ENCODE results near the gene OSBPL2.

The OSBPL2 gene

GRCh38 chr20:62262064-62262463 is 23.7 kb downstream of the OSBPL2 start:
- DNase-seq = no peak

DNA sequence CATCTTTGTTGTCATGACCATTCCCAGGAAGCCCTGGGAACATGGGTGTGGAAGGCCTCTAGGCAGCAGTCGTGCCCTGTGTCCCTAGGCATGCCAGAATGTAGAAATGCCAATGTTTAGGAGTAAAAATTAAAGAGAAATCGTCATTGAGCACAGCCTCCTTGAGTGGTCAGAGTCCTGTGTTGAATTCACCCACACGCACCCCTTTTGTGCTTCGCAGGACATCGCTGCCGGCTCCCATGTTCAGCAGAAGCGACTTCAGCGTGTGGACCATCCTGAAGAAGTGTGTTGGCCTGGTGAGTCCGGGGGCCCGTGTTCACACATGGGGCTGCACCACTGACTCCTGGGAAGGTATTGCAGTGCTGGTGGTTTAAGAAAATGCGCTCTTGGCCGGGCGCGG is 25.1 kb downstream of the OSBPL2 start:
- no peak for DNase-seq

DNA sequence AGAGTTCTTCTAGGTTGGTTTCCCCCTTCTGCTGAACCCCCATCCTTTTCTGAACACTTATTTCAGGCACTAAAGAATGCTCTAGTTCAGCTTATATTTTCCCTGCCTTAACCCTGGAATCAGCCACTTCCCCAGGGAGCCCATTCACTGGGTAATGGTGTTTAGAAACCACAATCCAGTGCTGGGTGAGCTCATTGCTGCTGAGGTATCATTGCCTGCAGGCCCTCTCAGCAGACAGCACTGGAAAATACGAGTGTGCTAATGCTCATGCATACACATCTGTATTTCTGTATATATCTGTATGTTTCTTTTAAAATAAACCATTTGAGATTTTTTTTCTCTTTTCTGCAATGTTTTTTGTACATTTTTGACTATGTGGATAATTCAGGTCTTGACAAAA is 27.0 kb downstream of the OSBPL2 start:
- no peak for DNase-seq

DNA sequence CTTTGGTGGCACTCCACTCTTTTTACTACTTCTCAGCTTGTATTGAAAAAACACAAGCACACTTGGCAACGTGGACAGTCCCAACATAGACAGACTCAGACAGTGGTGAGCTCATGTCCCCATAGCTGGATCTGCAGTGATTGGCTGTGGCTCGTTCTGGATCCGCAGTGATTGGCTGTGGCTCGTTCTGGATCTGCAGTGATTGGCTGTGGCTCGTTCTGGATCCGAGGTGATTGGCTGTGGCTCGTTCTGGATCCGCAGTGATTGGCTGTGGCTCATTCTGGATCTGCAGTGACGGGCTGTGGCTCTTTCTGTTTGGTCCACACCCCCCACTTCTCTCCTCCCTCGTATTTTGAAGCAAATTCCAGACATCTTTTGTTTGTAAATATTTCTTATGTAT is 28.0 kb downstream of the OSBPL2 start:
- no peak for DNase-seq

- DNase-seq = no peak
These were observed 28.5 kb downstream of the OSBPL2 start for GRCh38 chr20:62266851-62267250.

- no peak for DNase-seq
These were observed 29.2 kb downstream of the OSBPL2 start for GRCh38 chr20:62267543-62267942.

DNA sequence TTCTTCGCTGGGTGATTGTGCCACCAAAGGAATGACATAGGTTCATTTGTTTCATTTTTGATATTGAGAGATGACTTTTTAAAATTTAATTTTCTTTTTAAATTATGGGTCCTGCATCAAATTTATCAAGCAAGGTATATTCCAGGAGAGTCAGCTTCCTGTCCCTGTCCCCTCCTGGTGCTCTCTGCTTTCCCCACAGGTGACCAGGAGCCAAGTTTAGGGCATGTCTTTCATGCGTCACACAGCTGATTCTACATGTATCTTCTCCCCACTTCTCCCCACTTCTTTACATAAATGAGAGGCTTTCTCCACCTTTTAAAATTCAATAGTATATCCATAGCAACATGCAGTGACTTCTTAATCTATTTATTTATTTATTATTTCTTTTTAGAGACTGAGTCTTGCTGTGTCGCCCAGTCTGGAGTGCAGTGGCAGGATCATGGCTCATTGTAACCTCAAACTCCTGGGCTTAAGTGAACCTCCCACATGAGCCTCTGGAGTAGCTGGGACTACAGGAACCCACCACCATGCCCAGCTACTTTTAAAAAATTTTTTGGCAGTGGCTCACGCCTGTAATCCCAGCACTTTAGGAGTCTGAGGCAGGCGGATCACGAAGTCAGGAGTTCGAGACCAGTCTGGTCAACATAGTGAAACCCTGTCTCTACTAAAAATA is 30.0 kb downstream of the OSBPL2 start:
- DNase-seq = no peak

GRCh38 chr20:62269378-62269777 is 31.1 kb downstream of the OSBPL2 start:
- no peak for DNase-seq

GRCh38 chr20:62269871-62270270 is 31.6 kb downstream of the OSBPL2 start:
- no peak for DNase-seq

DNA sequence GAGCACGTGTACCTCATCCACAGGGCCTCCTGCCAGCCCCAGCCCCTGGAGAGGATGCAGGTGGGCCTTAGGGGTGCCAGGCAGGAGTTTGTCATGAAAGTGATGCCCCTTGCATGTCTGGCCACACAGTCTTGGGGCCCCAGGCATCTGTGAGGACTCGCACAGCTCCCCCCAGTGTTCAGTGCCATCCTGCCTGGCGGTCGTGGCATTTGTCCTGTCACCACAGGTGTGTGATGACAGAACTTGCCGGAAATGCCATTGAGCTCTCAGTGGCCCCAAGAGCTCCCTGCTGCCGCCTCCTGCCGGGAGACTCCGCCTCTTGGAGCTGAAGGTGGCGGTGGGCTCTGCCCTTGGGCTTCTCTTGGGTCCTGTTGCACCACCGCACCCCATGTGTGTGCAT is 33.9 kb downstream of the OSBPL2 start:
- DNase-seq = no peak

DNA sequence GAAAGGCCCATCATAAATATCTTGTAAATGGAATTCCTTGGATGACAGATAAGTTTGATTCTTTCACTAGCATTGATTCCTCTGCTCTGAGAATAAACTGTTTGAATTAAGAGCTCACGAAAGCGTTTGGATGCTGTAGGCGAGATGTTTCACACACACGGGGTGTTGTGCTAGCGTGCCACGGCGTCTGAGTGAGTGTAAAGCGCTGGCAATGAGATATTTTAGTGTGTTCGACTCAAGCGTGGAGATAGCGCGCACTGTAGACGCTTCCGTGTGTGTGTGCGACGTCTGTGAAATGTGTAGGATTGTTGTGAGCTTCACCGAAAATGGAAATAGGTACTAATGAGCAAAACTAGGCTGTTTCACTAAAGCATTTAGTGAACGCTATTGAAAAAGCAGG is 35.1 kb downstream of the OSBPL2 start:
- DNase-seq = no peak

GRCh38 chr20:62274332-62274950 is 36.1 kb downstream of the OSBPL2 start:
- no peak for DNase-seq

DNA sequence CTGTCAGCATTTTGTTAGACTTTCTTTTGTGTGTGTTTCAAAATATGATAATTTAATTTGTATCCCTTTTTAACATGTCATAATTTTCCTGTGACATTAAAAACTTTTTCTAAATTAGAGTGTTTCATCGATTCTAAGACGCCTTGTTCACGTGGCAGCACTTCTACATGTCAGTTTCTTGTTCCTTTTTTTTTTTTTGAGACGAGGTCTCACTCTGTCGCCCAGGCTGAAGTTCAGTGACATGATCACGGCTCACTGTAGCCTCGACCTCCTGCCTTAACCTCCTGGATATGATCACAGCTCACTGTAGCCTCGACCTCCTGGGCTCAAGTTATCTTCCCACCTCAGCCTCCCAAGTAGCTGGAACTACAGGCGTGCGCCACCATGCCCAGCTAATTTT is 36.9 kb downstream of the OSBPL2 start:
- no peak for DNase-seq

DNA sequence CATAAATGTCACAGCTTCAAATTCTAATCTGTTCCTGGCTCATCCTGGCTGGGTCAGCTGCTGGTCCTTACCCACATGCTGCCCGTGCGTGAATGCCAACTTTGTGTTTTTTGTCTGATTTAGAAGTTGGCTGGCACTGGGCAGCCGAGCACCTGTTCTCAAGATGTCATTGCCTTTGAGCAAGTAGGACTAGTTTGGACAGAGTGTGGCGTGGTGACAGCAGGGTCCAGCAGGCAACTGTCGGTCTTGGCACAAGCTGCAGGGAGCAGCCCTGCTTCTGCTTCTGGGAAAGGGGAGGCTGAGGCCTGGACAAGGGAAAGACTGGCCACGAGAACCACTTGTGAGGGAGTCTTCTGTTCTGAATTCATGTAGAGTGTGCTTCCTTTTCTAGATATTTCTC is 38.1 kb downstream of the OSBPL2 start:
- no peak for DNase-seq

GRCh38 chr20:62277253-62277652 is 38.9 kb downstream of the OSBPL2 start:
- DNase-seq = no peak

DNA sequence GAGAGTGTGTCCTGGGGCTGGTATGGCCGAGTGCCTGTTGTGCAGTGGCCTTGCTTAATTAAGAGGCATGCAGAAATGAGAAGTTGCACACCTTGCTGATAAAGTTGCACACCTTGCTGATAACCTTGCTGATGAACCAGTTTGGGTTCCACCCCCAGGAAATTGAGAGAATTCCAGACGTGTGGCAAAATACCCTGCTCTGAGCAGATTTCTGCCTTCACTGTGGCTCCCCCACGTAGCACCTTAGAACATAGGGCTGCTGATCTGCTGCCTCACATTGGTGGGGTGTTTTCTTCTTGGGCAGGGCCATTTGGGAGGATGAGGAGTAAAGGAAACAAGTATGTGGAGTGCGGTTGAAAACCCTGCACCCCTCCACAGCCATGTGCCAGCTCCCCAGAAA is 42.0 kb downstream of the OSBPL2 start:
- DNase-seq = no peak

DNA sequence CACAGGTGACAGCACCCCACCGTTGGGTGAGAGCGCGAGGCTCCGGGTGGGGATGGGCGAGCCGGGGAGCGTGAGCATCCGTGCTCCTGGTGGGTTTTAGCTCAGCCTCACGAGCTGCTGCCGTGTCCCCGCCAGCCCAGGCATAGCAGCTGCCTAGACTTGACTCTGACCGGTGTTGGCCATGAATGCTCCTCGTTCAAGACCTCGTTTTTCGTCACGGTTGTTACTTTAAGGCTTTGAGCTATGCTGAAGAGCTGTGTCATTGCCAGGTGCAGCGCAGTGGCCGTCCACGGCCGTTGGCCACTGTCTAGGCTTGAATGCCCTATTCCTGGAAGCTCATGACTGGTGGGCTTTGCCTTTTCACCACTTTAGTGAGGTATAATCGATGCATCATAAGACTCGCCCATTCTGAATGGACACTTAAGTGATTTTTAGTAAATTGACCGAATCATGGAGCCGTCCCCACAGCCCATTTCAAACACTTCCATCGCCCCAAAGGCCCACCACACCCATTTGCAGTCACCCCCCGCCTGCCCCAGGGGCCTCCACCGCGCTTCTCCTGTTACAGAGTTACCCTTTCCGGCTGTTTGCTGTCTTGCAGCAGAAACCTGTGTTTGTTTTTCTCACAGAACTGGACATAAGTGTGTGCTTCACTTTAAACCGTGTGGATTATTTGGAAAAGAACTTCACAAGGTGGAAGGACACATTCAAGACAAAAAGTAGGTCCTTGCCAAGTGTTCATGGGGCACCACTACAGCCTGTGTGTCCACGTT is 43.0 kb downstream of the OSBPL2 start:
- DNase-seq = no peak

GRCh38 chr20:62282103-62282502 is 43.8 kb downstream of the OSBPL2 start:
- no peak for DNase-seq

DNA sequence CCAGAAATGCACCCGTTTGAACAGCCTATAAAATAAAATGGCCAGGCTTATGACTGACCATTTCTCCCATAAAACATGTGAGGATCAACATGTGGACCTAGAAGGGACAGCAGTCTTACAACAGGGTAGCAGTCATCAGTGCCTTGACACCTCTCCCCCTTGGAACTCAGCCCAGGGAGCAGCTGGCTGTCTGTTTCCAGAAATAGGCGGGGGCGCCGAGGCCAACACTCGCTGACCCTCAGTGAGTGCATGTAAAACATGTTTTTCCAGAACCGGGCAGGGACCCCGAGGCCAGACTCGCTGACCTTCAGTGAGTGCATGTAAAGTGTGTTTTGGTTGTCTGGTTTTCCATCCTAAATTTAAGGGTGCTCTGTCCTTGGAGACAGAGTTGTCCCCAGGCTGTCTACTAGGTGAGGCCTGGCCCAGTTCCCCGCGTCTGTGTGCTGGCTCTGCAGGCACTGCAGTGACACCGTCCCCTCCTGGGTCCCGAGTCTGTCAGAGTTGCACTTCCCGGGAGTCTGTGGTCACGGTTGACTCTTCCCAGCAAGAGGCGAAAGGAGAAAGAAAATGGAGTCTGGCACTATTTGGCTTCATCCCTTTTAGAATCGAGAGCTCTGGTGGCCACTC is 44.7 kb downstream of the OSBPL2 start:
- no peak for DNase-seq

GRCh38 chr20:62284448-62284847 is 46.1 kb downstream of the OSBPL2 start:
- DNase-seq = no peak

GRCh38 chr20:62285151-62285550 is 46.8 kb downstream of the OSBPL2 start:
- no peak for DNase-seq

- DNase-seq = no peak
These were observed 47.4 kb downstream of the OSBPL2 start for GRCh38 chr20:62285722-62286121.

DNA sequence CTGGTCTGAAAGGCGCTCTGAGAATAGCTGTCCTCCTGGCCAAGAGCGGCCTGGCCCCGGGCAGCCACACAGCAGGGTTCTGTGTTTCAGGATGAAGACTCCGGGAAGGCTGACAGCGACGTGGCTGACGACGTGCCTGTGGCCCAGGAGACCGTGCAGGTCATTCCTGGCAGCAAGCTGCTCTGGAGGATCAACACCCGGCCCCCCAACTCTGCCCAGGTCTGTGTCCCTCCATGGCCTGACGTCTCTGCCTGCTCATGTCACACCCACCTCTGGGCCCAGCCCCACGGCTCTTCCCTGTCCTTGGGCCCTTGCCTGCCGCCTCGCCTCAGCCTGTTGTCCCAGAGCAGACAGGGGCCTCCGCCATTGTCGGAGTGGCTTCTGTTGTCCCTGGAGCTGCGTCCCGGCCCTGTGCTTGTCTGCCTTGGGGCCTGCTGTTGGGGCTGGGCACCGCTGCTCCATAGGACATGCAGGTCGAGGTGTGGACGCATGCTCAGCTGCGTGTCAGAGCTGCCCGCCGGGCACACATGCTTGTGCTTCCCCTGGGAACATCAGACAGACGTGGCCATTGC is 48.3 kb downstream of the OSBPL2 start:
- no peak for DNase-seq

Measured in T-helper 9 cell (primary cell).